Measurements from ENCODE around the gene PEX26. TPM values are rescaled to one million over a fixed set of nuclear protein-coding genes. Genes with fewer than 3 reads are reported as not detected.
"Not testable (repeated sequence)": the region's sequence is repeated elsewhere in the genome, so short reads cannot be mapped to it uniquely, and the experiment has no call there.

PEX26 gene
- total RNA-seq, 1 donor from 2014 or later, result 50.1 TPM

- H3K4me1 Mint-ChIP-seq (ENCODE audit: low read depth), result no peaks in the 10 kb centered on the region
- H3K27me3 Mint-ChIP-seq, result no peaks in the 10 kb centered on the region
- no peak overlapping the region for H3K4me3 Mint-ChIP-seq (ENCODE audit: low read depth)
- peaks cover 6% of the 10 kb centered on the region for H3K36me3 Mint-ChIP-seq (ENCODE audit: insufficient read depth)
- TF ChIP-seq, protein P1, sequence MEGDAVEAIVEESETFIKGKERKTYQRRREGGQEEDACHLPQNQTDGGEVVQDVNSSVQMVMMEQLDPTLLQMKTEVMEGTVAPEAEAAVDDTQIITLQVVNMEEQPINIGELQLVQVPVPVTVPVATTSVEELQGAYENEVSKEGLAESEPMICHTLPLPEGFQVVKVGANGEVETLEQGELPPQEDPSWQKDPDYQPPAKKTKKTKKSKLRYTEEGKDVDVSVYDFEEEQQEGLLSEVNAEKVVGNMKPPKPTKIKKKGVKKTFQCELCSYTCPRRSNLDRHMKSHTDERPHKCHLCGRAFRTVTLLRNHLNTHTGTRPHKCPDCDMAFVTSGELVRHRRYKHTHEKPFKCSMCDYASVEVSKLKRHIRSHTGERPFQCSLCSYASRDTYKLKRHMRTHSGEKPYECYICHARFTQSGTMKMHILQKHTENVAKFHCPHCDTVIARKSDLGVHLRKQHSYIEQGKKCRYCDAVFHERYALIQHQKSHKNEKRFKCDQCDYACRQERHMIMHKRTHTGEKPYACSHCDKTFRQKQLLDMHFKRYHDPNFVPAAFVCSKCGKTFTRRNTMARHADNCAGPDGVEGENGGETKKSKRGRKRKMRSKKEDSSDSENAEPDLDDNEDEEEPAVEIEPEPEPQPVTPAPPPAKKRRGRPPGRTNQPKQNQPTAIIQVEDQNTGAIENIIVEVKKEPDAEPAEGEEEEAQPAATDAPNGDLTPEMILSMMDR (IDR thresholded peaks at IDR 0.05; ENCODE audit: unreplicated experiment), result no peak
- no peaks in the 10 kb centered on the region for H3K9me3 Mint-ChIP-seq (ENCODE audit: low read depth)
- no peak overlapping the region for H3K27ac Mint-ChIP-seq
- DNase-seq (ENCODE audit: low spot score, unreplicated experiment), result no peak
Measured at GRCh38 chr22:18130699-18131429, 53.1 kb downstream of the PEX26 start.

DNA sequence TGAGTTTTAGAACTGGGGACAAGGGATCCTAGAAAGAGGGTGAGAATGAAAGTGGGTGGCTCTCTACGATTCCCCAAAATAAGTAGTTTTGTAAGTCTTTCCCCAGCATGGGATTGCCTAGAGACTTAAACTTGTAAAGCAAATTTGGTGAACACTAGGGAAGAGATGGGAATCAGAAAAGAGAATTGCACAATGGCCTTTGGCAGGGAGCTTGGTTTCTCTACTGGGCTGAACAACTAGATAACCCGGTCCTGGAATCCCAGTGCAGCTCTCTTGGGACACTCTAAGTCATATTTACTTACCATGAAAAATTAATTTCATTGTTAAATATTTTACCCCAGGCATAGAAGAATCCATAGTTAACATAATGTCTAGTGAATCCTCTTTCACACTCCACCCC lies 55.7 kb downstream of the PEX26 start:
- Mint-ChIP-seq H3K36me3 (ENCODE audit: insufficient read depth) (peaks cover 7% of the 10 kb centered on the region), H3K27ac (no peak overlapping the region), H3K4me1 (ENCODE audit: low read depth) (no peaks in the 10 kb centered on the region), H3K4me3 (ENCODE audit: low read depth) (no peak overlapping the region), H3K9me3 (ENCODE audit: low read depth) (no peaks in the 10 kb centered on the region), H3K27me3 (no peaks in the 10 kb centered on the region)
- DNase-seq (ENCODE audit: low spot score, unreplicated experiment), result no peak
- TF ChIP-seq, protein P1 (IDR thresholded peaks at IDR 0.05; ENCODE audit: unreplicated experiment), result no peak

- TF ChIP-seq, protein P1 (IDR thresholded peaks at IDR 0.05; ENCODE audit: unreplicated experiment), result no peak
- no peak for DNase-seq (ENCODE audit: low spot score, unreplicated experiment)
- Mint-ChIP-seq H3K4me1 (ENCODE audit: low read depth) (no peaks in the 10 kb centered on the region), H3K4me3 (ENCODE audit: low read depth) (no peak overlapping the region), H3K36me3 (ENCODE audit: insufficient read depth) (peaks cover 7% of the 10 kb centered on the region), H3K9me3 (ENCODE audit: low read depth) (no peaks in the 10 kb centered on the region), H3K27ac (no peak overlapping the region), H3K27me3 (no peaks in the 10 kb centered on the region)
Measured at GRCh38 chr22:18136563-18137320, 59.0 kb downstream of the PEX26 start.

GRCh38 chr22:18141004-18141403 lies 63.2 kb downstream of the PEX26 start:
- H3K27ac Mint-ChIP-seq; H3K4me3 Mint-ChIP-seq (ENCODE audit: low read depth): not testable (repeated sequence)

GRCh38 chr22:18144105-18144504 lies 66.3 kb downstream of the PEX26 start:
- Mint-ChIP-seq H3K4me3 (ENCODE audit: low read depth) (no peak overlapping the region), H3K27ac (no peak overlapping the region), H3K9me3 (ENCODE audit: low read depth) (no peaks in the 10 kb centered on the region), H3K27me3 (no peaks in the 10 kb centered on the region), H3K4me1 (ENCODE audit: low read depth) (peaks cover 2% of the 10 kb centered on the region), H3K36me3 (ENCODE audit: insufficient read depth) (peaks cover 3% of the 10 kb centered on the region)
- TF ChIP-seq, protein P1 (IDR thresholded peaks at IDR 0.05; ENCODE audit: unreplicated experiment), result no peak
- no peak for DNase-seq (ENCODE audit: low spot score, unreplicated experiment)

More at GRCh38 chr22:18141004-18141403, 63.2 kb downstream of the PEX26 start:
- DNase-seq (ENCODE audit: low spot score, unreplicated experiment); H3K4me1 Mint-ChIP-seq (ENCODE audit: low read depth); H3K36me3 Mint-ChIP-seq (ENCODE audit: insufficient read depth); H3K9me3 Mint-ChIP-seq (ENCODE audit: low read depth); H3K27me3 Mint-ChIP-seq: not testable (repeated sequence)
